GM18511 (cell line): ENCODE data around the gene RTP3.
"Not testable (repeated sequence)": the region's sequence is repeated elsewhere in the genome, so short reads cannot be mapped to it uniquely, and the experiment has no call there.

Experiments used
- ATAC-seq: cut with Tn5 transposase; IDR thresholded peaks from one replicate; pipeline ENCODE4 v1.9.1; 2021; ENCODE audit warnings: mild to moderate bottlenecking, moderate library complexity; ENCODE audit not compliant: unreplicated experiment

RTP3 gene

DNA sequence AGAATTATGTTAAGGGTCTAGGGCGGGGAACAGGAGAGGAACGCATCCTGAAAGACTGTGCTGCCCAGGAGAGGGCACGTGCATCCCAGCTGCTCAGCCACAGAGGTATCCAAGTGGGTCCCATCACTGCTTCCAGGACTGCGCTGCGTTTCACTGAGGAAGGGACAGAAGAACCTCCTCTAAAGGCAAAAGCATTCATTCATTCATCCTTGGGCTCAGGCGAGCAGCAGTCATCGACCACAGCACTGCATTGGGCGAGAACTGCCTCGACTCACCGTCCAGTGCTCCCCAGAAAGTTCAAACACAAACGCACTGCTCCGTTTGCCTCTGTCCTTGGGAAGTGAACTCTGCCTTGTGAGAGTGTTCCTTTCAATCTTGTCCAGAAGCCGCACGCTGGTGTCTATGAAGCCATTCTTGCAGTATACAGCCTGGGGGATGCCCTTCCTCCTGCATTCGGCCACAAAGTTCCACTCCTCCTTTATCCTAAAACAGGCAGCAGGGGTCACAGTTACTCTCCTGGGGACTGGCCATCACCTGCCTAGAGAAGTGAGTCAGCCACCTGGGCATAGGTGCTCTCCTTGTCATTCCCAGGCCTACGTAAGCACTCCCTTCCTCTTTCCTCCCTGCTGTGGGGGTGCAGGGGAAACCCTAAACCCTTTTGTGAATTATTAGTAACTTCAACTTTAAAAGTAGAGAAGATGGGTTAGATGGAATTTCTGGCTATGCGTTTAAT is 47.2 kb downstream of the RTP3 start:
- ATAC-seq: no peak

DNA sequence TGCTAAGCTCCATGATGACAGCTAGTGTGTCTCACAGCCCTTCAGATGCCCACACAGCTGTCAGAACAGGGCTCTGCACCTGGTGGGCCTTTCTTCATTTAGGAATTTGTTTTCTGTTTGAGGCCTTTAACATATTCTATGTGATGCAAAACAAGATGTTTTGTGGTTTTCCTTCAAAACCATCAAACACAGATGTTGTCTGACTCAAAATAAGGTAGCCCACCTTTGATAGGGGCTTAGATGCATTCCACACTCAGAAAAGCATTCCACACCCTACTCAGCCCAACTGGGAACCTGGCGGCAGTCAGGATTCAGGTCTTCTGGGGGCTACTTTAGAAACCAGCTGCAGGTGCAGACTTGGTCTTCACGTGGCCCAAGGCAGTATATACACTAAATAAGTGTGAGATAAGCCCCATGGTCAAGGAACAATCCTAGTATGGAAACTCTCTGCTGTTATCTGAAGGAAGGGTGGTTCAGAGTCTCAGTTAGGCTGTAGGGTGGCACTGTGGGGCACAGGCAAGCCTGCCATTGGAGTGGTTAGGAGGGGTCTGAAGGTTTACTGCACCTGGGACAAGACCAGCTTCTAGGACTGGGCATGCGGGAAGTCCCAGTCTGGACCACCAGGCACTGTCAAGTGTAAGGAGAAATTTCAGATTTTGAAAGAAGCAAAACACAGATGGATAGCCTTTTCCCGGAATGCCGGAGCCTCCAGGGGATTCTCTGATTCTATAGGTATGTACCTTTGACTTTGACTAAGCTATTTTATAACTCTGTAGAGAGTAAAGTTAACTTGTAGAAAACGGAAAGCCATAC is 48.2 kb downstream of the RTP3 start:
- no peak for ATAC-seq

DNA sequence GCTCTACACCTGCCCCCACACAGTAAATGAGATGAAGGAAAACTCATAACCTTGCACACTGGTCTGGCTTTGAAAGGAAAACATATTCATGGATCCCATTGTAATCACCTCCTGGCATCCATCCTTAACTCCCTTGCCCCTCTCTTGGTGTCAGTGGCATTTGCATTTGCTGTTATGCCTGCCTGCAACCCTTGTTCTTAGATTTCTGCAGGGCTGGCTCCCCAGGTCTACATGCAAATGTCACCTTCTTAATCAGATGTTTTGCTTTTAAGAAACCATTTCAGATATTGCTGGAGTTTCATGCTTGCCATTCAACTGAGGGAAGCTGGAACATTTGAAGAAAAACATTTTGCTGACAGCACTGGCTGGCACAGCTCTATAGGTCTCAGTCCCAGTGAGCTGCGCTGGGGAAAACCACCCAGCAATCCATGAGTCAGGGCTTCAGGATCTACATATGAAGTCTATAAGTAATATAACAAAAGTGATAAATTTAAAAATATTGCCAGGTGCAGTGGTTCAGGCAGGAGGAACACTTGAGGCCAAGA is 49.2 kb downstream of the RTP3 start:
- no peak for ATAC-seq

DNA sequence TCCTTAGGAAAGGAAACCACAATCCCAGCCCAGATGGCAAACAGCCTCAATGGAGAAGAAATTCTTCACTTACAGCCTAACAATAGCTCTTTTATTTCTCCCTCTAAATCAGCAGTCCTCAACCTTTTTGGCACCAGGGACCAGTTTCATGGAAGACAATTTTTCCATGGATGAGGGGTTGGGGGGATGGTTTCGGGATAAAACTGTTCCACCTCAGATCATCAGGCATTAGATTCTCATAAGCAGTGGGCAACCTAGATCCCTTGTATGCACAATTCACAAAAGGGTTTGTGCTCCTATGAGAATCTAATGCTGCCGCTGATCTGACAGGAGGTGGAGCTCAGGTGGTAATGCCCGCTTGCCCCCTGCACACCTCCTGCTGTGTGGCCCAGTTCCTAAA is 50.8 kb downstream of the RTP3 start:
- ATAC-seq: not testable (repeated sequence)

DNA sequence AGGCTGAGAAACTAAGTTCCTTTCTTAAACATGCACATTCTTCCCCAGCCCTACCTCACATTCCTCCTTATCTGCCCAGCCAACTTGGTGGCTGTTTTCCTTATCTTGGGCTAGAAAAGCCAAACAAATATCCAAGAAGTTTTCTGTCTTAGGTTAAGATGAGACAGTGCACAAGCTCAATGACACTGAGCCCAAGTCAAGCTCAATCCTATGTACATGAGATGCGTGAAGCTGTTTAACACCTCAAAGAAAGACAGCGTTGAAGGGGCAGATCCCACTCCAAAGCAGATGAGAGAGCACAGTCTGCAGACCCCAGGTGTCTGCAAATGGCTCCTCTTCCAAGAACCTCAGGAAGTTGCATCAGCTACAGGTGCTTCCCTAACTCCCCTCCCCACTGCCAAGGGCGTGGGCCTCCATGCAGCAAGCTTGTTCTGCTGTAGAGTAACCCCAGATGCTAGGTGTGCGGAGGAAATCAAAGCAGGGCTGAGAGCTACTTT is 51.7 kb downstream of the RTP3 start:
- no peak for ATAC-seq

DNA sequence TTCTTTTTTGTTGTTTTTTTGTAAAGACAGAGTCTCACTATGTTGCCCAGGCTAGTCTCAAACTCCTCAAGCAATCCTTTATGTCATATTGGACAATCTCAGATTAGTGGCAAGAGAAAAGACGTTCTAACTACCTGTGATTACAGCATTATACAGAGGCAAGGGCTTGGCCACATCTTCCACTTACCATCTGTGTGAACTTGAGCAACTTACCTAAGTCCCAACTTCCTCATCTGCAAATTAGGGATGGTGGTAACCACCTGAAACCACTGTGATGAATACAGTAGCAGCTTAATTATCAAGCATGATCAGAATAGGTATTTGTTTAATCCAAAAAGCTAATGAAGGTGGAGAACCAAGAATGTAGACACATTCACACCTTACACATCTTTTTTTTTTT is 52.2 kb downstream of the RTP3 start:
- no peak for ATAC-seq
